Spleen (tissue), 11 donors: ENCODE data around the gene TFB2M. TPM values are rescaled to one million over a fixed set of nuclear protein-coding genes. Genes with fewer than 3 reads are reported as not detected.

Experiments
- DNase-seq: peaks from one replicate; pipeline ENCODE4 v3.0.0-alpha.2; 2020
- H3K27ac ChIP-seq, 8 donors: fragments of 200-600 bp; sonication (generic) in 7 of 8; 1 replicate in 4 of 8; 2 replicates in 4 of 8; pipeline versions ENCODE4 v1.5.0 to v1.8.0; 2016 to 2021; ENCODE audit warnings: inconsistent platforms in 4 of 8, mild to moderate bottlenecking in 4 of 8, moderate library complexity in 1 of 8
- H3K27me3 ChIP-seq, 7 donors: fragments of 200-600 bp; sonication (generic) in 6 of 7; replicated peaks in 1 of 7; 1 replicate in 4 of 7; 2 replicates in 3 of 7; pipeline versions ENCODE4 v1.5.0 to v1.8.0; 2016 to 2021; ENCODE audit warnings: inconsistent platforms in 3 of 7, mild to moderate bottlenecking in 1 of 7
- H3K36me3 ChIP-seq, 6 donors: fragments of 200-600 bp; sonication (generic) in 5 of 6; 1 replicate in 4 of 6; 2 replicates in 2 of 6; pipeline versions ENCODE4 v1.5.0 to v1.8.0; 2016 to 2021; ENCODE audit warnings: inconsistent platforms in 2 of 6
- H3K4me1 ChIP-seq, 6 donors: fragments of 200-600 bp; sonication (generic) in 5 of 6; 1 replicate in 3 of 6; 2 replicates in 3 of 6; pipeline versions ENCODE4 v1.5.0 to v1.8.0; 2016 to 2021; ENCODE audit warnings: inconsistent platforms in 3 of 6
- H3K4me3 ChIP-seq, 8 donors: fragments of 200-600 bp; sonication (generic) in 7 of 8; 1 replicate in 4 of 8; 2 replicates in 4 of 8; pipeline versions ENCODE4 v1.5.0 to v1.8.0; 2016 to 2021; ENCODE audit warnings: inconsistent platforms in 4 of 8, mild to moderate bottlenecking in 4 of 8, moderate library complexity in 2 of 8
- H3K9me3 ChIP-seq, 8 donors: fragments of 200-600 bp; sonication (generic) in 7 of 8; 1 replicate in 4 of 8; 2 replicates in 4 of 8; pipeline versions ENCODE4 v1.5.0 to v1.8.0; 2016 to 2021; ENCODE audit warnings: inconsistent platforms in 4 of 8
- POLR2A ChIP-seq, 3 donors: fragments of 450-650 bp; IDR thresholded peaks; one replicate each; pipeline ENCODE4 v1.5.1; 2017; ENCODE audit warnings: antibody characterized with exemption in 3 of 3, mild to moderate bottlenecking in 1 of 3
- POLR2AphosphoS5 ChIP-seq, 3 donors: sonication (generic); formaldehyde crosslinking; IDR thresholded peaks; one replicate each; pipeline ENCODE4 v1.5.1; 2017; ENCODE audit warnings: antibody characterized with exemption in 3 of 3
- WGBS, 5 donors: extraction: QIAGEN DNeasy Blood & Tissue Kit in 3 of 5; methylation state at CpG; one replicate each; pipeline versions ENCODE4 v1.1.5 to v1.1.7; 2013 to 2018; 5-methylcytosine and 5-hydroxymethylcytosine counted together
- intact Hi-C: fragments of 100-400 bp; cut with DNase I; formaldehyde crosslinking; loops from one replicate; pipeline ENCODE4 v1.15.0; 2023; ENCODE audit warnings: low total_unique reads
- polyA plus RNA-seq, 3 donors: library from polyadenylated mRNA; stranded (reverse); fragments of 200-250 nt; gene quantifications; one replicate each; pipeline ENCODE4 v1.2.1, GENCODE V29; 2013
- total RNA-seq, 7 donors: library from RNA; depleted of rRNA in 3 of 7; stranded (reverse); fragments of >200 nt in 3 of 7; fragmentation: NEBNext Ultra II Directional in 4 of 7; extraction: Animal tissue kit (Norgen Biotek cat#: 25700) in 4 of 7; gene quantifications; one replicate each; pipeline versions ENCODE4 v1.1.0 to v1.2.1, GENCODE V29; 2016 to 2021
- TF ChIP-seq, protein P1 (sequence below), 11 experiments: fragments of 200-600 bp in 7 of 11; fragments of 450-650 bp in 4 of 11; sonication (generic) in 4 of 11; IDR thresholded peaks in 8 of 11; conservative IDR thresholded peaks in 3 of 11; 1 replicate in 7 of 11; 2 replicates in 4 of 11; pipeline versions ENCODE4 v1.4.0 to v1.8.0; 2016 to 2021; ENCODE audit warnings: antibody characterized with exemption in 11 of 11, inconsistent platforms in 4 of 11, mild to moderate bottlenecking in 1 of 11
- donor health status: healthy with polysubstance abuse.
- donor health status: DM: no; HTN: no; CAD: no; lungs with moderate emphysema.
- donor health status: DM: no; HTN: no; CAD: no.
- donor health status: Bipolar disorder and iron deficiency.
- donor health status: healthy.
- donor health status: DM: no; HTN: no; CAD: no.
- donor health status: DM: yes; HTN: yes; CAD: no.

The TFB2M gene
- total and polyA plus RNA-seq, 10 donors = 7.2 to 11.9 (median 8.8) TPM

DNA sequence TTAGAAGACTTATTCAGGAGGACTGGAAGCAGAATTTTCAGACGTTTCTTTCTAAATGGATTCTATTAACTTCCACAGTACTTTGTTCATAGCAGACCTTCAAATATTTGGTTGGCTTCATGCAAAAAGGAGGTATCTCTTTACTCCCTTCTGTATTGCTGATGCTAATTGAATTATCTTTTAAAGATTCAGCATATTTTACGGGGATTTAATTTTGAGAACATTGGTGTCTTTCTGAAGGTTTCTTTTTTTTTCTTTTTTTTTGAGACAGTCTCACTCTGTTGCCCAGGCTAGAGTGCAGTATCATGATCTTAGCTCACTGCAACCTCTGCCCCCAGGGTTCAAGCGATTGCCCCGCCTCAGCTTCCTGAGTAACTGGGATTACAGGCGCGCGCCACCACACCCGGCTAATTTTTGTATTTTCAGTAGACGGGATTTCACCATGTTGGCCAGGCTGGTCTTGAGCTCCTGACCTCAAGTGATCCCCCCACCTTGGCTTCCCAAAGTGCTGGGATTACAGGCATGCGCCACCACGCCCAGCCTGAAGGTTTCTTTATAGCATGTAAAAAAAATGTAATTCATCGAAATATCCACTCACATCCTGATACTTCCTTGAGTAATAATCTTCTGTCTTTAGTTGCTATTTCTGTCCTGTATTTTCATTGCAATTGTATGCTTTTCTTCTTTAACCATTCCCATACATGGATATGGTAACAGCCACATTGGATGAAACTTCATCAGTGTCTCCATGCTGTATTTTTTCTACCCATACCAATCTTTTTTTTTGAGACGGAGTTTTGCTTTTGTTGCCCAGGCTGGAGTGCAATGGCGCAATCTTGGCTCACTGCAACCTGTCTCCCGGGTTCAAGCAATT is 14.7 kb upstream of the TFB2M start:
- H3K27ac ChIP-seq = peak overlapping the region in 3 of 8 donors; percentile 24 to 51 (median 45)
- DNase-seq = no peak
- TF ChIP-seq POLR2AphosphoS5 (IDR thresholded peaks at IDR 0.05) (no peak), POLR2A (IDR thresholded peaks at IDR 0.05) (no peak)
- TF ChIP-seq, protein P1, sequence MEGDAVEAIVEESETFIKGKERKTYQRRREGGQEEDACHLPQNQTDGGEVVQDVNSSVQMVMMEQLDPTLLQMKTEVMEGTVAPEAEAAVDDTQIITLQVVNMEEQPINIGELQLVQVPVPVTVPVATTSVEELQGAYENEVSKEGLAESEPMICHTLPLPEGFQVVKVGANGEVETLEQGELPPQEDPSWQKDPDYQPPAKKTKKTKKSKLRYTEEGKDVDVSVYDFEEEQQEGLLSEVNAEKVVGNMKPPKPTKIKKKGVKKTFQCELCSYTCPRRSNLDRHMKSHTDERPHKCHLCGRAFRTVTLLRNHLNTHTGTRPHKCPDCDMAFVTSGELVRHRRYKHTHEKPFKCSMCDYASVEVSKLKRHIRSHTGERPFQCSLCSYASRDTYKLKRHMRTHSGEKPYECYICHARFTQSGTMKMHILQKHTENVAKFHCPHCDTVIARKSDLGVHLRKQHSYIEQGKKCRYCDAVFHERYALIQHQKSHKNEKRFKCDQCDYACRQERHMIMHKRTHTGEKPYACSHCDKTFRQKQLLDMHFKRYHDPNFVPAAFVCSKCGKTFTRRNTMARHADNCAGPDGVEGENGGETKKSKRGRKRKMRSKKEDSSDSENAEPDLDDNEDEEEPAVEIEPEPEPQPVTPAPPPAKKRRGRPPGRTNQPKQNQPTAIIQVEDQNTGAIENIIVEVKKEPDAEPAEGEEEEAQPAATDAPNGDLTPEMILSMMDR (IDR thresholded peaks at IDR 0.05 in 8 of 11, conservative IDR thresholded peaks at IDR 0.05 in 3 of 11) = no peak

DNA sequence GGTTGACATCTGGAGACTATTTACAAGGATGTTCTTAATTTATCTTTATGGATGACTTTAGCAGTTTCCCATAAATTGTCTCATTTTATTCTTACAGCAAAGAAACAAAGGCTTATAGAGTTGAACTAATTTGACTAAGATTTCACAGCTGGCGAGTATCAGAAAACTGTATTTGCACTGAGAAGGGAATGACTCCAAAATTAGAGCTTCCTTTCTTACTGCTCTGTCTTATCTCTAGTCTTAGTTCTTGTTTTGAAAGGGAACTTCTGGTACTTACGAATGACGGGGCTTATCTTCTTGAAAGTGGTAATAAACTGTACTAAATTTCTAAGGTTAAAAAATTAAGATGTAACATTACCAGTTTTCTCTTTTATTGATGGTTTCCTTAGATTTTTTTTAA is 13.8 kb upstream of the TFB2M start:
- Histone ChIP-seq H3K36me3 (peaks cover 0 to 33% (median under 1%) of the 10 kb centered on the region in 6 donors), H3K9me3 (no peaks in the 10 kb centered on the region), H3K4me1 (peaks cover 16 to 97% (median 66%) of the 10 kb centered on the region in 6 donors), H3K27ac (peak overlapping the region in 6 of 8 donors; percentile 10 to 65 (median 43)), H3K4me3 (no peak overlapping the region), H3K27me3 (no peaks in the 10 kb centered on the region)
- no peak for TF ChIP-seq POLR2A (IDR thresholded peaks at IDR 0.05)
- no peak for TF ChIP-seq POLR2AphosphoS5 (IDR thresholded peaks at IDR 0.05)
- TF ChIP-seq, protein P1 (IDR thresholded peaks at IDR 0.05 in 8 of 11, conservative IDR thresholded peaks at IDR 0.05 in 3 of 11) = no peak
- intact Hi-C loops = no loop called here
- 13 to 19% (median 15%) methylated on average over 3 of the region's 3 CpGs for WGBS, 5 donors
- DNase-seq = no peak

More for the DNA sequence above, 14.7 kb upstream of the TFB2M start:
- intact Hi-C loops = no loop called here
- Histone ChIP-seq H3K4me3 (no peak overlapping the region), H3K27me3 (no peaks in the 10 kb centered on the region), H3K36me3 (peaks cover 0 to 39% (median 3%) of the 10 kb centered on the region in 6 donors), H3K4me1 (peaks cover 16 to 93% (median 66%) of the 10 kb centered on the region in 6 donors), H3K9me3 (no peaks in the 10 kb centered on the region)
- 82 to 88% (median 85%) methylated on average over 15 of the region's 15 CpGs for WGBS, 5 donors

DNA sequence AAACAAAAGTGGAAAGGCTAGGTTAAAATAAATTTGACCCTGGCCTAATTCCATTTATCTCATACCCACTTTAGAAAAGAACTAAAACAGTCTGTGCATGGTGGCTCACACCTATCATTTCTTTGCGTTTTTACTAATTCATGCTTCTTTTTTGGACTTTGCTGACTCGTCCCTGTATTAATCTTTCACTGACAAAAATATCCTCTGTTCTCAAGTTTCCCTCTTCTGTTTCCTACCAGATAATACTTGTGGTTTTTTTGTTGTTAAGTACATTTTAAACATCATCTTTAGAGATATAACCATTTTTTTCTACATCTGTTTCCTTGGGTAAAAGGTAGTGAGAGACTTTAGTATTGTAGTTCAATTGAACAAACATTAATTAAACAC is 11.7 kb upstream of the TFB2M start:
- Histone ChIP-seq H3K27ac (peak overlapping the region in 5 of 8 donors; percentile 4 to 51 (median 17)), H3K9me3 (no peaks in the 10 kb centered on the region), H3K4me1 (peaks cover 19 to 95% (median 68%) of the 10 kb centered on the region in 6 donors), H3K27me3 (no peaks in the 10 kb centered on the region), H3K36me3 (peaks cover 0 to 17% (median 0%) of the 10 kb centered on the region in 6 donors), H3K4me3 (no peak overlapping the region)
- DNase-seq = no peak
- TF ChIP-seq, protein P1 (IDR thresholded peaks at IDR 0.05 in 8 of 11, conservative IDR thresholded peaks at IDR 0.05 in 3 of 11) = no peak
- TF ChIP-seq POLR2A (IDR thresholded peaks at IDR 0.05) (no peak), POLR2AphosphoS5 (IDR thresholded peaks at IDR 0.05) (no peak)
- WGBS, 5 donors = 8 to 21% (median 13%) methylated on average over 2 of the region's 2 CpGs
- intact Hi-C loops = no loop called here

DNA sequence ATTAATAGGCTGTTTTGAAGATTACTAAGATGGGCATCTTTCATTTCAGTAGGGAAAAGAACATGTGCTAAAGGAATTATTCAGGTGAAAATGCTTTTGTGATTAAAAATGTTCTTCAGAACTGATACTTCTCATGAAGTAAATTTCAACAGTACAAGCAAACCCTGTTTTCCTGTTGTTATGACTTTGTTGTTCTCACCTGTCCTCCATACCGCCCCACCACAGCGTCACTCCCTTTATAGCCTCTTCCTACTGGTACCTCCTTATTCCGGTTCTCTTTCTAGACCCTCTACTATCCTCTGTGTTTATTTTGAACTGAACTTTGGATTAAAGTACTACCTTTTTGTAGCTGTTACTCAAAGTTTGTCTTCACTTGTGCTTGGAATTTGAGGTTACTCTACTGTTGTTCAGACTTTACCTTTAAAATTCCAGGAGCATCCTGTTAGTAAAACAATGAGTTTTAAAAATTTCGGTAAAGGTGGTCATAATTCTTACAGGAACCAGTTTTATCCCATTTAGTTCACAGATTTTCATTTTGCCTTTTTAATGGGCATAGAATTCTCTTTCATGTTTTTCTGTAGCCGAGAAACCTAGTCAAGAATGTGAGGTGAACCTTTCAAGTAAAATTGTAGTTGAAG is 11.1 kb upstream of the TFB2M start:
- no peaks in the 10 kb centered on the region for H3K27me3 ChIP-seq
- DNase-seq = no peak
- TF ChIP-seq POLR2AphosphoS5 (IDR thresholded peaks at IDR 0.05) (no peak), POLR2A (IDR thresholded peaks at IDR 0.05) (no peak)
- TF ChIP-seq, protein P1 (IDR thresholded peaks at IDR 0.05 in 8 of 11, conservative IDR thresholded peaks at IDR 0.05 in 3 of 11) = no peak
- H3K27ac ChIP-seq = peak overlapping the region in 5 of 8 donors; percentile 4 to 51 (median 17)
- H3K36me3 ChIP-seq = peaks cover 0 to 12% (median 0%) of the 10 kb centered on the region in 6 donors
- H3K4me1 ChIP-seq = peaks cover 21 to 95% (median 70%) of the 10 kb centered on the region in 6 donors
- no peak overlapping the region for H3K4me3 ChIP-seq
- H3K9me3 ChIP-seq = no peaks in the 10 kb centered on the region
- 32 to 52% (median 44%) methylated on average over 5 of the region's 5 CpGs for WGBS, 5 donors
- intact Hi-C loops = no loop called here
